ENCODE results near the gene MRPL36. TPM values are rescaled to one million over a fixed set of nuclear protein-coding genes. Genes with fewer than 3 reads are reported as not detected.

MRPL36 gene
- total and polyA plus RNA-seq, 2 donors (not counting 3 experiments of a cell fraction or from before 2014, with no cell fraction given): 70.3 to 72.7 TPM

DNA sequence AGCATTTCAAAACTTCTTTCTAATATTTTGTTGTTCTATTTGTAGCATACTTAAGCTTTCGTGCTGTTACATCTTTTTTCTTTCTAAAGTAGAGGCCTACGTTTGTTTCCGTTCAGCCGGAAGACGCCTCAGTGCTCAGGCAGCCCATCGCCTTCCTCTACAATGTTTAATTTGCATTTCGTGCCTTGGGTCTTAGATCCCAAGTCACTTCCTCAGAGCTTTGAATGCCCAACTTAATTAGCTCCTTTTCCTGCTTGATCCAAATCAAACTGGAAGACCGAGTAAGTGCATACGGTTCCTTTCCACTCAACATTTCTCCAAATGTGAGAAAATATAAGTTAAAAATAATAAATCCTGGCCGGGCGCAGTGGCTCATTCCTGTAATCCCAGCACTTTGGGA, 43.2 kb downstream of the MRPL36 start:
- Histone ChIP-seq H3K79me2 (ENCODE audit: control insufficient read depth, insufficient read depth, low read length) (no peaks in the 10 kb centered on the region), H3K9me3 (replicated peaks; ENCODE audit: control insufficient read depth, insufficient read depth, low read length) (no peaks in the 10 kb centered on the region), H3K4me1 (ENCODE audit: control insufficient read depth, extremely low read depth, insufficient read depth, low read length) (no peaks in the 10 kb centered on the region), H3K4me3 (replicated peaks in 1 of 3; ENCODE audit: insufficient read depth in 1 of 3, low read depth in 1 of 3, low read length in 3 of 3) (no peak overlapping the region), H2AFZ (ENCODE audit: low read depth, low read length) (no peak overlapping the region), H3K9me1 (replicated peaks; ENCODE audit: control insufficient read depth, extremely low read depth, insufficient read depth, low read length) (no peaks in the 10 kb centered on the region), H4K20me1 (replicated peaks; ENCODE audit: control insufficient read depth, extremely low read depth, insufficient read depth, low read length) (no peaks in the 10 kb centered on the region), H3K36me3 (ENCODE audit: control insufficient read depth in 2 of 2, extremely low read depth in 1 of 2, insufficient read depth in 2 of 2, low read length in 2 of 2) (no peaks in the 10 kb centered on the region), H3K27me3 (ENCODE audit: control insufficient read depth in 2 of 2, insufficient read depth in 2 of 2, low read length in 2 of 2) (peaks cover 0 to 2% of the 10 kb centered on the region in 2 experiments), H3K27ac (ENCODE audit: insufficient read depth, low read depth, low read length) (no peak overlapping the region), H3K4me2 (ENCODE audit: insufficient read depth, low read length) (no peak overlapping the region), H3K9ac (replicated peaks; ENCODE audit: extremely low read depth, insufficient read depth, low read length) (no peak overlapping the region)
- ChIA-PET POLR2A (no interaction called here), CTCF (no interaction called here)
- DNase-seq (ENCODE audit: low read depth, low spot score): no peak
- intact Hi-C loops (cut with micrococcal nuclease) (no loop called here), dilution Hi-C loops (cut with MboI; ENCODE audit: extremely low pct_ligation_motif_present, low sequenced_read_pairs) (no loop called here)
- no TSS peak for BruUV-seq (replicated peaks)
- TF ChIP-seq FOS (IDR thresholded peaks at IDR 0.05; ENCODE audit: borderline replicate concordance, insufficient read depth, low read length) (no peak), MAX (IDR thresholded peaks at IDR 0.05; ENCODE audit: insufficient read depth, insufficient read length) (no peak), EZH2 (IDR thresholded peaks at IDR 0.05; ENCODE audit: borderline replicate concordance, low read depth, low read length, severe bottlenecking) (no peak)
- no peak for FAIRE-seq

DNA sequence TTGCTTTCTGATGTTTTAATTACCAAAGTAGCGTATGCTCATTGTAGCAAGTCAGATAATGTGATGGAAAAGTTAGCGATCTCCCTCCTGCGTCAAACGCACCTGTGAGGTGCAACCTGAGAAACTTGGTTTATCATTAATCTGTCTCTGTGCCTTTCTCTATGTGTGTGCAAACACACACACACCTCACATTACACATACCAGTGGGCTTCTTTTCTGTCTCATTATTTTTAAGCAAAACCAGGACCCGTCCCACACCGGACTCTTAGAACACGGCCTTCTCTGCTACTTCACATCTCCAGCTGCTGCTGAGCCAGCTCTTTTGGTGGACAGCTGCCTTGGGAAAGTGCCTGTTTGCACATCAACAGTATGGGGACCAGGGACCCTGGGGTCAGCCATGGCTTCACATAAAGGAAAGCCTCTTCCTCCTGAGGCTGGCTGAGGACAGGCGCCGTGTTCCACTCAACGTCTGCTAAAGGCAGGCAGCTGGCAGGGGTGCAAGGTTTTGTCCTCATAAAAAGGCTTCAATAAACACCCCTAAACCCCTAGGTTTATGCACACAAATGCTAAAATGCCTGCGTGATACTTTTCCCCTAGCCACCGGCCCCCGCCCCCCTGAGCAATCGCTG, 44.2 kb downstream of the MRPL36 start:
- no peaks in the 10 kb centered on the region for H4K20me1 ChIP-seq (replicated peaks; ENCODE audit: control insufficient read depth, extremely low read depth, insufficient read depth, low read length)
- no peak overlapping the region for H3K9ac ChIP-seq (replicated peaks; ENCODE audit: extremely low read depth, insufficient read depth, low read length)
- H3K36me3 ChIP-seq (ENCODE audit: control insufficient read depth in 2 of 2, extremely low read depth in 1 of 2, insufficient read depth in 2 of 2, low read length in 2 of 2): no peaks in the 10 kb centered on the region
- no peak overlapping the region for H2AFZ ChIP-seq (ENCODE audit: low read depth, low read length)
- TF ChIP-seq FOS (IDR thresholded peaks at IDR 0.05; ENCODE audit: borderline replicate concordance, insufficient read depth, low read length) (no peak), MAX (IDR thresholded peaks at IDR 0.05; ENCODE audit: insufficient read depth, insufficient read length) (no peak), POLR2AphosphoS5 (IDR thresholded peaks at IDR 0.05; ENCODE audit: insufficient read depth, low read depth, low read length) (no peak), EZH2 (IDR thresholded peaks at IDR 0.05; ENCODE audit: borderline replicate concordance, low read depth, low read length, severe bottlenecking) (no peak), GATA2 (IDR thresholded peaks at IDR 0.05; ENCODE audit: insufficient read depth, insufficient read length, low read depth, low read length) (no peak), JUN (IDR thresholded peaks at IDR 0.05; ENCODE audit: borderline replicate concordance, insufficient read depth, insufficient read length, low read depth) (no peak), CTCF (IDR thresholded peaks at IDR 0.05; ENCODE audit: extremely low read depth in 1 of 2, insufficient read depth in 1 of 2, low read depth in 1 of 2, low read length in 2 of 2) (no peak), MYC (IDR thresholded peaks at IDR 0.05; ENCODE audit: low read depth, low read length) (no peak), POLR2A (IDR thresholded peaks at IDR 0.05; ENCODE audit: low read depth, low read length) (no peak)
- H3K27ac ChIP-seq (ENCODE audit: insufficient read depth, low read depth, low read length): no peak overlapping the region
- H3K9me3 ChIP-seq (replicated peaks; ENCODE audit: control insufficient read depth, insufficient read depth, low read length): no peaks in the 10 kb centered on the region
- no peaks in the 10 kb centered on the region for H3K9me1 ChIP-seq (replicated peaks; ENCODE audit: control insufficient read depth, extremely low read depth, insufficient read depth, low read length)
- dilution Hi-C loops (cut with MboI; ENCODE audit: extremely low pct_ligation_motif_present, low sequenced_read_pairs) (no loop called here), intact Hi-C loops (cut with micrococcal nuclease) (no loop called here)
- no peaks in the 10 kb centered on the region for H3K79me2 ChIP-seq (ENCODE audit: control insufficient read depth, insufficient read depth, low read length)
- peaks cover 0 to 2% of the 10 kb centered on the region in 2 experiments for H3K27me3 ChIP-seq (ENCODE audit: control insufficient read depth in 2 of 2, insufficient read depth in 2 of 2, low read length in 2 of 2)
- no peak for DNase-seq (ENCODE audit: low read depth, low spot score)
- BruUV-seq (replicated peaks): no TSS peak
- no peak overlapping the region for H3K4me3 ChIP-seq (replicated peaks in 1 of 3; ENCODE audit: insufficient read depth in 1 of 3, low read depth in 1 of 3, low read length in 3 of 3)
- ChIA-PET CTCF (no interaction called here), POLR2A (no interaction called here)
- FAIRE-seq: no peak
- no peak overlapping the region for H3K4me2 ChIP-seq (ENCODE audit: insufficient read depth, low read length)
- no peaks in the 10 kb centered on the region for H3K4me1 ChIP-seq (ENCODE audit: control insufficient read depth, extremely low read depth, insufficient read depth, low read length)

Data from endothelial cell of umbilical vein (primary cell).